GM19193 (cell line): Measurements from ENCODE around the gene RUNX2.

Experiments
- POLR2A ChIP-seq: IDR thresholded peaks from 4 replicates; pipeline ENCODE4 v1.6.1; 2011; ENCODE audit not compliant: insufficient read depth, insufficient read length; ENCODE audit errors: extremely low read depth

Gene RUNX2

DNA sequence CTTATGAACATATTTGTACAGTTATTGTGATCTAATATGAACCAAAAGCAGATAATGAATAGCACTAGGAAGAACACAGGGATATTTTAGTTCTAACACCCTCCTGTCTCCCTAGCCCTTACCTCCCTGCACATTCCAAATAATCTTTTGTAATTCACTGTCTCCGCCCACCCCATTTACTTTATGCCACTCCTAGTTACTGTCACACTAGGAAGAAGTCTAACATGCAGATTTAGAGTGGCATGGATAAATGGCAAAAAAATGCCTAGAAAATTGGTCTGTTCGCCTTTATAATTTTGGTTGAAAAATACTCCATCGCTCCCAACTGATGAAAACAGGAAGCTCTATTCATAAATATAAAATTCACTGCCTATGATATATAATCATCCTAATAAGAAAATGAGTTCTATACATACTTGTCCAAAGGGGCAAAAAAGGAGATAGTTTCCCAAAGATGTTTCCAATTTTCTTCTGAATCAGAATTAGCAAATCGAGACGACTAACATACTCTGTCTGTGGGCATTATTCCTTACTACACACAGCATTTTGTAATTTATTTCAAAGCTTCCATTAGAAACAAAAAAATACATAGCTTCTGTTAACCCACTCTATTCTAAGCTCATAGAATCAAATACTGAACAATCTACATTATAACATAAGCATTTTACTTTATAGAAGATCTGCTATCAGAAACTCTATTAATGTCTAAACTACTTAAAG is 1.3 kb upstream of the RUNX2 start:
- no peak for TF ChIP-seq POLR2A

DNA sequence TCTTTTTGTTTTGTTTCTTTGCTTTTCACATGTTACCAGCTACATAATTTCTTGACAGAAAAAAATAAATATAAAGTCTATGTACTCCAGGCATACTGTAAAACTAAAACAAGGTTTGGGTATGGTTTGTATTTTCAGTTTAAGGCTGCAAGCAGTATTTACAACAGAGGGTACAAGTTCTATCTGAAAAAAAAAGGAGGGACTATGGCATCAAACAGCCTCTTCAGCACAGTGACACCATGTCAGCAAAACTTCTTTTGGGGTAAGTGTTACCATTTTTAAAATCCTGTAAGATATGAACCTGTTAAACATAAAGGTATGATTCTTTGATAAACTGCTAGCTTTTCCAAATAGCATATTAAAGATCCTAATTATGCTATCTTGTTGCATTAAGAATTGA is 393 bp downstream of the RUNX2 start:
- TF ChIP-seq POLR2A: no peak

DNA sequence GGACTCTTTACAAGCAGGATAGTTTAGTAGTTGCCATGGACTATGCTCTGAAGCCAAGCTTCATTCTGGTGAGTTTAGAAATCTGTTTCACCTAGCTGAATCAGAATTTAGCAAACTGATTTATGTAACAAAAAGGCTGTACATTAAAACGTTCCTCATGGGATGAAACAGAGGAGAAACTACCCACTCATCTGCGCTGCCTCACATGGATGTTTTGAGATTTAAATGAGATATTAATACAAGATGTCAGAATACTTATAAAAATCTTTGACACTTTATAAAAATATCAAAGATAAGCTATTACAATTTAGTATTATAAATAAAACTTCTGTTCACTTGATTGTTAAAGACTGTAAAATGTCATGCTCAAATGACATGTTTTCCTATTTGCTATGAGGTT is 16.8 kb downstream of the RUNX2 start:
- TF ChIP-seq POLR2A: no peak

DNA sequence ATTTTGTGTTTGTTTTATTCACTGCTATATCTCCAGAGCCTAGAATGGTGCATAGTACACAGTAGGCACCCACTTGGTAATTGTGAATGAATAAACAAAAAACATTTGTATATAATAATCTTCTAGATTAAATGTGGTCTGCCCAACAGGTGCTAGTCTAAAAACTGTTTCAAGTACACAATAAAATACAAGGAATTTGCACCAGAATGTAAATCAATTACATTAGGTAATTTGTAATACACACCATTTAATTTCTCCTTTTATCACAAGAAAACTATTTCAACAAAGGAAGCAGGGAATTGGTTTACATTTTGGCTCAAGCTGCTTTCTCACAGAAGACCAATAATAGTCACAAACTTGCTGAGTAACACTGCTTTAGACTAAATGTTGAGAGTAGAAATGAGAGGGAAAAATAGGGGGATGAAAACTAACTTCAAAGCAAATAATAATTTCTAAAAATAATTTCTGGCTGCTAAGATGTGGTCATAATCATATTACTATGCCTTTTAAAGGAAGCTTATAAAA is 22.1 kb downstream of the RUNX2 start:
- TF ChIP-seq POLR2A: no peak

DNA sequence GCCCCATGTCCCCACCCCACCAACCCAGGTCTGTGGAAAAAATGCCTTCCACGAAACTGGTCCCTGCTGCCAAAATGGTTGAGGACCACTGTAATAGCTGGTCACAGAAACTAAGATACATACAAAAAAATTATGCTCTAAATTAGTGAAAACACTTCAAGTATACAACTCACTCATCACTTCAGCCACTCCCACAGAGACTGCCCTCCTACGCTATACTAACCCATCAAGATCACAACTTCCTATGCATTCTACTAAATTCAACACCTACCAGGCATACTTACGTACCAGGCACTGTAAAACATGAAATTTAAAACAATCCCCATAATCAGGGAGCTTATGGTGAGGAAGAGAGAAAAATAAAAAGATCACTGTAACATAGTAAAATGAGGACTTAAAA is 22.9 kb downstream of the RUNX2 start:
- no peak for TF ChIP-seq POLR2A

DNA sequence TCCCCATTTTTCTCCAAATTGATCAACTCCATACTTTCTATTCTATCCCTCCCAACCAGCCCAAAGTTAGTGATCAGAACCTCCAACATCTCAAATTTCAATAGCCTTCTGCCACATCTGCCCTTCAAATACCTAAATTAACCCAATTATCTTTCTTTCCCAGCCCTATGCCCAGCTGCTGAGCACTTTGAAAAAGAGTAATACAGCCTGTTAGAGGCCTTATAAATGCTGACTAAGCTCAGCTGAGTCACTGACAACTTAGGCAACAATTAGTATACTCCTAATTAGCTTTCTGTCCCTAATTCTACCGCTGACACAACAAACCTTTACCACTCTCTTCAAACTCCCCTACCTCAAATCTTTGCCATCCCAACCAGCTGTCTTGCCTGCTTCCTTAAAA is 23.5 kb downstream of the RUNX2 start:
- no peak for TF ChIP-seq POLR2A

DNA sequence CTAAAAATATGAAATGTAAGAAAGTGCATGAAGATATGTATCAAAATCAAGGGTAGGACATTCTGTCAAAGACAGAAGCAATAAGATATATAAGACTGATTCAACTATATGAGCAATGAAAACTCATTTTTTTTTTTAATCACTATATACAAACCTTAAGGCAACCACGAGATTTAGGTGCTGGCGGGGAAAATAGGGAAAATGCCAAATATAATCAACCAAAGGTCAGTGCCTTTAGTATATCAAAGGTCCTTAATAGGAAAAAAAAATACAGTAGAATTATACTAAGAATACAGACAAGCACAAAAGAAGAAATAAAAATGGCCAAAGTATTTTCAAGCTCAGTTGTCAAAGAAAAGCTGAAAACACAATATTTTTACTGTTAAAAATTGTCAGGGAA is 25.5 kb downstream of the RUNX2 start:
- TF ChIP-seq POLR2A: no peak

DNA sequence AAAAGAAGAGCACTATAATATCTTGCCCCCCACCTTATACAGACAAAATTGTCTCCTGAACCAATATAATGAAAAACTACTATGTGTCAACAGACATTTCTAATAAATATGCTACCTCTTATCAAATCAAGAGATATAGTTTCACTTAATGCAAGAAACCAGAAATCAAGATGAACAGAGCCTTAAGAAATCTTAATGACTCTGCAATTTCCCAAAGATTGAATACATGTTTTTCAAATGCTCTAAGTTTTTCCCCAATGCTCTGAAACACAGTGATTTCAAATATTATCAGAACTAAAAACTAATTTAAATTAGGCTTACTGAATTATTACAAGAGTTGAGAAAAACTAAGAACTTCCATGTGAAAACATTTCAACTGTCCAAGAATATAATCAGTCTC is 36.3 kb downstream of the RUNX2 start:
- no peak for TF ChIP-seq POLR2A

DNA sequence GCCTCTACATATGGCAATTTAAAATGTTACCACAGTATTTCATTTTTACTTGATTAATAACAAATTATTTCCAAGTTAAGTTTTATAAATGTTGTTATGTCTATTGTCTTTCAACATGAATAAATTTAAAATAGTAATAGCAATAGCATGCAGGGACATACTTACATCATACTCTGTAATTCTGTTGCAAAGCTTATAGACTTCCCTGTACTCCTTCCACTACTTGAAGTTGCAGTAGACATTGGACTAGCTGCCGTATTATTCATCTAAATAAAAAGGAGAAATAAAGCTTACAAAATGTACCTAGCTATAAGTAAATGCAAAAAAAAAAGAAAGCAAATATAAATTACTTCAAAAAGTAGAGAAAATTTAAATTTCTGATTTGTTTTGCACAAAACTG is 36.9 kb downstream of the RUNX2 start:
- TF ChIP-seq POLR2A: no peak

DNA sequence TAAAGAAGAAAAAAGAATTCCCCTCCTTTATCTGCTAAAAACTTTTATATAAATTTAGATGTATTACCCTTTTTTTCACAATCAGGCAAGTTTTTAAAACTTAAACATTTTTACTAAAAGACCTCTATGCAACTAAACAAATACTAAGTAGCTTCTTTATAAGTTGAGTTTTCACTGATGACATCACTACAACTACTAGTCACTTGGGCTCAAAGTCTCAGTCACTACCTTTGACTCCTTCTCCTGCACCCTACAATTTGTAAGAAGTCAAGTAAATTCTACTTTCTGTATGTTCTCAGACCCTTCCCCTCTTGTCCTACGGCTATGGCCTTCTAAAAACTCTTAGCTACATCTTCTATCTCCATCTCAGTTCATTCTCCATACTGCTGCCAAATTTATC is 38.4 kb downstream of the RUNX2 start:
- no peak for TF ChIP-seq POLR2A

DNA sequence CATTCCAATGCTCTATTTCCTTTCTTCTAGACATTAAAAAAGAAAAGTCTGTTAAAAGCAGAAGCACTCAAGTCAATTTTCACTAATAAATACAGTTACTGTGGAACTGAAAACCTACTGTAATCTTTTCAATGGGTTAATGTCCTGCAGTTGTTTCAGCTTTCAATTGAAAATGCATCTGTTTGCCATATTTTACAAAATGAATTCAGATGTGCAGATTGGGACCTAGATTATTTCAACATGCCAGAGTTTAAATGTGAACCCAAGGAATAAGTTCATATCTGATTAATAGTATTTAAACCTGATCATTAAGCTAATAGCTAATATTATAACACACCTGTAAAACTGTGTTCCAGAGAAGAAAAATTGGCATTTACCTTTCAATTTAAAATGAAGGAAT is 39.9 kb downstream of the RUNX2 start:
- TF ChIP-seq POLR2A: no peak

DNA sequence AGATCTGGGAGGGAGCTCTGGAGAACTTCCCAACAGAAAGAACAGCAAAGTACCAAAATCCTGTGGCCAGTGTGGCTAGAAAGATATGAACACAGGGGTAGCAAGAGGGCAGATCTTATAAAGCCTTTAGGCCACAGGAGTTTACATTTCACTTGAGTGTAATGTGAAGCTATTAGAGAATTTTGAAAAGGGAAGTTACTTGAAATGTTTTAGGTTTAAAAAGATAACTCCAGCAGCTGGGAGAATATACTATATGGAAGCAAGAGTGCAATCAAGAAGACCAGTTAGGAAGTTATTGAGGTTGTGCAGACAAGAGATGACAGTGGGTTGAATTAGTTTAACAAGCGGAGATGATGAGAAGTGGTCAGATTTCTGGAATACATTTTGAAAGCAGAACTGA is 41.7 kb downstream of the RUNX2 start:
- no peak for TF ChIP-seq POLR2A

DNA sequence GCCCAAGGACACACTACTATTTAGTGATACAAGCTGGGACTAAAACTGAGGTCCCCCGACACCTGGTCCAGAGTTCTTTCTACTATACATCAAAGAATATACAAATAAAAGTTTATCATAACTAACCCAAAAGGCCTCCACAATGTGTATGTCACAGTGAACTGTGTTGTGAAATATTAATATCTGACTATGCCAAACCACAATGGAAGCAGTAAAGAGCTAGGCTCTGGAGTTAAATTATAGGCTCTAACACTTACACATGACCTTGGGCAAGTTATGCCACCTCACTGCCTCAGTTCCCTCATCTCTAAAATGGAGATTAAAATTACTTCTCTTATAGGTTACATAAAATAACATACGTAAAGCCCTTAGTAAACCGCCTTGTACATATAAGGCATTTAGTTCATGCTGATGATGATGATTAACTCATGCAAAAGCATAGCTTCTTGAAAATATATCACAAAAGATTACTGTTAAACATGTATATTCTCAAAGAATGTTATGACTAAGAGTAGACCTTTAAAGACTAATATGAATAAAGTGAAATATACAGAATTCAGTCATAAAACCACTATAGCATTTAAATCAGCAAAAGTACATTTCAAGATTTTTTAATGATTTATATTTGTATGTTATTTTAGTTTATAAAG is 43.9 kb downstream of the RUNX2 start:
- TF ChIP-seq POLR2A: no peak

DNA sequence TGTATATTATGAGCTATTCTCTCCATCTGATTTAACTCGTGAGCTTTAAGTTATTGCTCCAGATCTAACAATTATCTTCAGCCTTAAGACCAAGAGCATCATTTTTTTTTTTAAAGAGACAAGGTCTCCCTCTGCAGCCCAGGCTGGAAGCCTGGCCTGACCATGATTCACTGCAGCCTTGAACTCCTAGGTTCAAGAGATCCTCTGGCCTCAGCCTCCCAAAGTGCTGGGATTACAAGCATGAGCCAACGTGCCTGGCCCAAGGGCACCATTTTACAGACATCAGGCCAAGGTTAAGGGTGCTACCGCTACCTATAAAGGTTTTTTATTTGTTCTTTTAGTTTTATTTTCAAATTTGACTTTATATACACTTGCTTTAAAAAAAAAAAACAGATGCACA is 47.3 kb downstream of the RUNX2 start:
- TF ChIP-seq POLR2A: no peak

DNA sequence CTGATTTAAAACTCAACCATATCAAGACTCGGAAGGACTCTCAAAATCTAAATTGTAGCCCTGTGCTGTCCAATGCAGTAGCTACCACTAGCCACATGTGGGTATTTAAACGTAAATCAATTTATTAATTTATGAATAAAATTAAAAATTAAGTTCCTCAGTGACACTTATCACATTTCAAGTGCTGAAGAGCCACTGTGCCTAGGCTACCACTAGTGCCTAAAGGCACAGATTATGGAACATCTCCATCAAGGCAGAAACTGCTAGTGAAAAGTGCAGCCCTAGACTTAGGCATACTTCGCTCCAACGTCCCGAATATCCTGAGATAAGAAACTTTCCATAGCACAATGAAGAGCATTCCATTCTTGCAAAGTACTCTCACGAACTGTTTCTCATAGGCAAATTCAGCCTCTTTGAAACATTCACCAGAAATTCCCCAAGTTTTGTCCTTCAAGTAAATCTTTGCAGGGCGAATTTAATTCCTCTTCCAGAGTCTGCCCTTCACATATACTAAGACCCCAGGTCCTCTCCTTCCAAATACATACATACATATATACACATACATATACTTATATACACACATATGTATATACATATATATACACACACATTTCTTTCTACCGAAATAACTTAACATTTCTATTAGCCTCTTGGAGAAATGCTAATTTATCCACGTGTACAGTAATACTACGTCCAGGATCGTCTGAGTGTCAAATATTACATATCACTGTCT is 48.3 kb downstream of the RUNX2 start:
- no peak for TF ChIP-seq POLR2A
